Mammary epithelial cell (primary cell): ENCODE data around the gene MBD1.

ENCODE experiments used
- CTCF ChIP-seq, 2 donors: IDR thresholded peaks in 1 of 2; conservative IDR thresholded peaks in 1 of 2; 2 replicates each; pipeline ENCODE4 v1.5.1; 2011 to 2012; ENCODE audit warnings: inconsistent platforms in 2 of 2, low read length in 2 of 2, mild to moderate bottlenecking in 2 of 2, control low read depth in 1 of 2, low read depth in 1 of 2; ENCODE audit not compliant: insufficient read depth in 1 of 2; ENCODE audit errors: extremely low read depth in 1 of 2
- EZH2 ChIP-seq: IDR thresholded peaks from 2 replicates; pipeline ENCODE4 v1.6.1; 2012; ENCODE audit warnings: low read length, inconsistent platforms, borderline replicate concordance

DNA sequence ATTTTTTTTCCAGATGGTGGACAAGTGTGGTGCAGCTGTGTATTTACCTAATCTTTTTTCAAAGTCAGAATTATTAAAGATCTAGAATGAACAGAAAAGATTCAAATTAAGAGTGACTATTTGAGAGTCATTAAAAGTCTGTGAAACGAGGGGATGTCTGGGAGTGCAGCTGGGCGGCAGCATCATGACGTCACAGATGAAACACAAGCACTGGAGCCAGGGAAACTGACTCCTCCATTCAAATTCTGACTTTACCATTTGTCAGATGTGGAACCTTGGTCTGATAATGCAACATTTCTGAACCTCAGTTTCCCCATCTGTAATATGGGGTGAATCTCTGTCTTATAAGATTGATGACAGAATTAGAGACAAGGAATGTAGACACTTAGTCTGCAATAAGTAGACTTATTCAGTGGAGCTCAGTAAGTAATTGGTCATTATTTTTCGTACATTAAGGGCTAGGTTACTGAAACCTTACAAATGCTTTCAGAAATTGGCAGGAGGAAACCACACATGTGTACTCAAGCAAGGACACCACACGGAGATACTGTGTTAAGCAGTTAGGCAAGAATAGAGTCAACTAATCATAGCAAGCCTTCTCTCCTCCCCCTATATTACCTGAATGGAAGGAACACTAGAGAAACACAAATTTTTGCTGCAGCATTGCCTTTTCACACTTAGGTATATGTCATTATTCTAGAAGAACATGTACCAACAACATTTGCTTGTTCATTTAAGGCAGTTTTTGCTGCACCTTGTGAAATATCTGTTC is 34.0 kb upstream of the MBD1 start:
- TF ChIP-seq CTCF (conservative IDR thresholded peaks at IDR 0.05 in 1 of 2, IDR thresholded peaks at IDR 0.05 in 1 of 2; ENCODE audit: extremely low read depth in 1 of 2, insufficient read depth in 1 of 2, low read depth in 1 of 2, low read length in 2 of 2), result no peak
- no peak for TF ChIP-seq EZH2
